Natural killer cell (primary cell): ENCODE results near the gene CSAD. TPM values are rescaled to one million over a fixed set of nuclear protein-coding genes. Genes with fewer than 3 reads are reported as not detected.

ENCODE experiments used
- ATAC-seq, 3 donors: fragments of 150-1000 bp in 2 of 3; fragments of 200-7000 bp in 1 of 3; cut with Tn5 transposase; 1 replicate in 1 of 3; 2 replicates in 2 of 3; pipeline ENCODE4 v1.10.0; 2021; ENCODE audit warnings: mild to moderate bottlenecking in 2 of 3, moderate library complexity in 2 of 3
- DNase-seq, 2 donors: peaks; one replicate each; pipeline versions ENCODE4 v3.0.0 to v3.0.0-alpha.2; 2013 to 2021; ENCODE audit warnings: mixed read lengths in 1 of 2
- H3K27ac ChIP-seq: one replicate; pipeline ENCODE4 v1.5.1; 2013; ENCODE audit warnings: mild to moderate bottlenecking, low read length
- H3K27me3 ChIP-seq: one replicate; pipeline ENCODE4 v1.6.1; 2013; ENCODE audit warnings: low read length; ENCODE audit not compliant: control insufficient read depth, insufficient read depth
- H3K36me3 ChIP-seq: one replicate; pipeline ENCODE4 v1.6.1; 2013; ENCODE audit warnings: low read length; ENCODE audit not compliant: control insufficient read depth, insufficient read depth
- H3K4me1 ChIP-seq: one replicate; pipeline ENCODE4 v1.6.1; 2013; ENCODE audit warnings: low read length; ENCODE audit not compliant: control insufficient read depth, insufficient read depth
- H3K4me3 ChIP-seq: one replicate; pipeline ENCODE4 v1.5.1; 2013; ENCODE audit warnings: low read length
- H3K9me3 ChIP-seq: one replicate; pipeline ENCODE4 v1.6.1; 2013; ENCODE audit warnings: low read length; ENCODE audit not compliant: control insufficient read depth, insufficient read depth
- H3K27ac Mint-ChIP-seq, 2 donors: one replicate each; pipeline ENCODE4 v1.8.0; 2022; ENCODE audit warnings: mild to moderate bottlenecking in 2 of 2, mixed read lengths in 2 of 2, moderate library complexity in 1 of 2
- H3K27me3 Mint-ChIP-seq, 2 donors: one replicate each; pipeline ENCODE4 v1.8.0; 2022; ENCODE audit warnings: low read depth in 2 of 2, mixed read lengths in 2 of 2
- H3K36me3 Mint-ChIP-seq: one replicate; pipeline ENCODE4 v1.8.0; 2022; ENCODE audit warnings: mixed read lengths
- H3K4me1 Mint-ChIP-seq, 2 donors: one replicate each; pipeline ENCODE4 v1.8.0; 2022; ENCODE audit warnings: mixed read lengths in 2 of 2
- H3K4me3 Mint-ChIP-seq: one replicate; pipeline ENCODE4 v1.8.0; 2022; ENCODE audit warnings: mild to moderate bottlenecking, moderate library complexity, mixed read lengths
- H3K9me3 Mint-ChIP-seq, 2 donors: one replicate each; pipeline ENCODE4 v1.8.0; 2022; ENCODE audit warnings: mixed read lengths in 2 of 2
- CTCF ChIP-seq: fragments of 200-600 bp; IDR thresholded peaks from one replicate; pipeline ENCODE4 v1.8.0; 2022; ENCODE audit warnings: antibody characterized with exemption
- WGBS: methylation state at CpG from one replicate; pipeline ENCODE4 v1.1.7; 2013; ENCODE audit warnings: missing lambda C conversion rate; ENCODE audit not compliant: insufficient coverage; 5-methylcytosine and 5-hydroxymethylcytosine counted together
- intact Hi-C: fragments of 100-400 bp; cut with micrococcal nuclease; formaldehyde crosslinking; loops from one replicate; pipeline ENCODE4 v1.14.2; 2022
- total RNA-seq, 4 donors: library from RNA; stranded (reverse); fragments of 120-200 nt in 1 of 4; gene quantifications; one replicate each; pipeline versions ENCODE4 v1.2.3 to v1.2.4, GENCODE V29; 2013 to 2022

Gene CSAD
- total RNA-seq, 3 donors from 2014 or later (not counting 1 experiment from before 2014, with no cell fraction given): 50.8 to 54.4 (median 53.0) TPM

GRCh38 chr12:53217051-53217930, 36.6 kb upstream of the CSAD start:
- ATAC-seq (peak; percentile 13 to 26 (median 13)), DNase-seq (peak; percentile 61 to 66)
- Histone ChIP-seq H3K27me3 (no peaks in the 10 kb centered on the region), H3K9me3 (no peaks in the 10 kb centered on the region), H3K4me1 (peaks cover 61% of the 10 kb centered on the region), H3K27ac (peak overlapping the region; percentile 85), H3K36me3 (peaks cover 22% of the 10 kb centered on the region), H3K4me3 (peak overlapping the region; percentile 2)
- Mint-ChIP-seq H3K36me3 (no peaks in the 10 kb centered on the region), H3K4me1 (peaks cover 73 to 89% of the 10 kb centered on the region in 2 donors), H3K27me3 (no peaks in the 10 kb centered on the region), H3K4me3 (peak overlapping the region; percentile 73), H3K27ac (peak overlapping the region; percentile 94 to 99), H3K9me3 (no peaks in the 10 kb centered on the region)
- WGBS: 28% methylated on average over 15 of the region's 19 CpGs
- no peak for TF ChIP-seq CTCF
- intact Hi-C loops: no loop called here

- no peak for DNase-seq
- WGBS: 93% methylated on average over 7 of the region's 8 CpGs
- no peak overlapping the region for H3K4me3 ChIP-seq
- H3K36me3 ChIP-seq: peaks cover 39% of the 10 kb centered on the region
- Mint-ChIP-seq H3K9me3 (no peaks in the 10 kb centered on the region), H3K27ac (peak overlapping the region; percentile 94 to 99), H3K4me1 (peaks cover 61 to 79% of the 10 kb centered on the region in 2 donors), H3K27me3 (no peaks in the 10 kb centered on the region), H3K36me3 (no peaks in the 10 kb centered on the region), H3K4me3 (no peak overlapping the region)
- H3K9me3 ChIP-seq: no peaks in the 10 kb centered on the region
- ATAC-seq: no peak
- no peaks in the 10 kb centered on the region for H3K27me3 ChIP-seq
- peaks cover 56% of the 10 kb centered on the region for H3K4me1 ChIP-seq
- intact Hi-C loops: no loop called here
- H3K27ac ChIP-seq: peak overlapping the region; percentile 85
- no peak for TF ChIP-seq CTCF
Observed at GRCh38 chr12:53215497-53215896, 34.8 kb upstream of the CSAD start.

DNA sequence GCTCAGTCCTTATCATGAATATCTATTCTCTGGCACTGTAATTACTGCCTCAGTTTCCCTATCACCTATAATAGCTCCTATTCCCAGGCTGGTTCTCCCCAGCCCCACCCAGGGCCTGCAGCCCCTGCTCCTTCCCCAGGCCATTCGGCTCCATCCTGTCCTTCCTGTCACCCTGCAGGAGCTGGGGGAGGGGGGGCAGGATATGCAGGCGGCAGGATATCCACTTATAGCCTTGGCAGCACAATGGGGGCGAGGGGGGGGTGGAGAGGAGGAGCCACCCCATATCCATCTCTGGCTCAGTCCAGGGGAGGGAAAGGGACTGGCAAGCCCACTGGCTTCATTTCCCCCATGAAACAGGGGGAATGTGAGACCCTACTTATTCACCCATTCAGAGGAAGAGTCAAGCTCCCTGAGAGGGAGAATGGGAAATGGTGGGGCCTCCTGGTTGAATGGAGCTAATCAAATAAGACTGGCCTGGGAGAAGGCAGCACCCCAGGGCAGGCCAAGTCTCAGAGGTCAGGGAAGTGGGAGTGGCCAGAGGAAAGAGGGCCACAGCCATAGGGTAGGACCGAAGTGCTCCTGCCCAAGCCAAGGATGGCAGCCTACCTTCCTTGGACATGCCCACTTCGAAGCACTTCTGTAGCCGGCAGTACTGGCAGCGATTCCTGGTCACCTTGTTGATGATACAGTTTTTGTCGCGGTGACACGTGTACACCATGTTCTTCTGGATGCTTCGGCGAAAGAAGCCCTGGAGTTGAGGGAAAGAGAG, 34.1 kb upstream of the CSAD start:
- H3K27ac Mint-ChIP-seq: peak overlapping the region in 1 of 2 donors; percentile 99
- Histone ChIP-seq H3K36me3 (peaks cover 42% of the 10 kb centered on the region), H3K27ac (no peak overlapping the region), H3K4me3 (no peak overlapping the region), H3K4me1 (peaks cover 62% of the 10 kb centered on the region), H3K9me3 (no peaks in the 10 kb centered on the region), H3K27me3 (no peaks in the 10 kb centered on the region)
- no peak overlapping the region for H3K4me3 Mint-ChIP-seq
- DNase-seq (no peak), ATAC-seq (no peak)
- no peaks in the 10 kb centered on the region for H3K36me3 Mint-ChIP-seq
- no peaks in the 10 kb centered on the region for H3K27me3 Mint-ChIP-seq
- no peak for TF ChIP-seq CTCF
- WGBS: 98% methylated on average over 9 of the region's 12 CpGs
- no peaks in the 10 kb centered on the region for H3K9me3 Mint-ChIP-seq
- peaks cover 61 to 78% of the 10 kb centered on the region in 2 donors for H3K4me1 Mint-ChIP-seq
- intact Hi-C loops: no loop called here
